Measurements from ENCODE around the gene RSPH9. TPM values are rescaled to one million over a fixed set of nuclear protein-coding genes. Genes with fewer than 3 reads are reported as not detected.
A peak's percentile ranks its signal among the peaks of the same experiment; 100 is the strongest.

Gene RSPH9
- total RNA-seq, 1 donor from 2014 or later, result 0.30 TPM

DNA sequence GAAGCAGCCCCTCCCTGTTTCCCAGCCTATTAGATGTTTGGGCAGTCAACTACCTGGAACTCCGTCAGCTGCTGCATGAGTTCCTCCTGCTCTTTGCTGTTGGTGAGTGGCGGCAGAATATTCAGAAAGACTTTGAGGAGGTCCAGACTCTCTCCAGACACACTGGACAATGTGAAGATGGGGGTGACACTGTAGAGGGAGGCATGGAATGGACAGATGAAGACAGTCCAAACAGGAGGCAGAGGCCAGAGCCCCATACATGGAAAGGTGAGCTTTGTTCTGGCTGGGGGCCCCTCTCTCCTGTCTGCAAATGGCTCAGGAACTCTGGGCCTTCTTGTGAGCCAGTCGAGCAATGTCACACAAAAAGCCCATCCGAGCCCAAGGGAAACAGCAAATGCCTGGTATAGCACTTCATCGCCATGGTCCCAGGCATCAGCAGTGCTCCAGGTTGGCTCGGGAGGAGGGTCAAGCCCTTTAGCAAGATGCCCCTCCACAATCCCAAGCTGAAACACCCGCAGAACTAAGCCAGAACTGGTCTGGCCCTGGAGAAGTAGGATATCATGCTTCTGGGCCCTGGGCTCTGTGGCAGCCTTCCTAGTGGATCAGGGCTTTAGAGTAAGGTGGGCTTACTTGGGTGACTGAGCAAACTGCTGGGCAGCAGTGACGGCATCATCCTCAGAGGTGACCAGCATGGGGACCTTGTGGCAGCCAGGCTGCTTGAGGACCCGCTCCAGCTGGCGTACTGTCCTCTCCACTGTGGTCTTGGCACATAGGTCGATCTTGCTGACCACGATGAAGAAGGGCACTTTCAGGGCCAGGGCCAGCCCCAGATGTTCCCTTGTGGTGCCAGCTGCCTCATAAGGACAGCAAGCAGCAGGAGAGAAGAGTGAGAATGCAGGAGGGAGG, 20.7 kb upstream of the RSPH9 start:
- TF ChIP-seq CTCF (IDR thresholded peaks at IDR 0.05; ENCODE audit: insufficient read depth, low read depth, low read length), result no peak
- TF ChIP-seq EZH2 (IDR thresholded peaks at IDR 0.05; ENCODE audit: insufficient read depth, low read length), result no peak
- H3K4me2 ChIP-seq (ENCODE audit: low read length), result no peak overlapping the region
- H3K9me3 ChIP-seq (ENCODE audit: insufficient read depth, low read depth, low read length), result no peaks in the 10 kb centered on the region
- H3K4me3 ChIP-seq (ENCODE audit: insufficient read depth, low read depth, low read length), result no peak overlapping the region
- no peak overlapping the region for H2AFZ ChIP-seq (ENCODE audit: low read depth, low read length)
- H3K27ac ChIP-seq (ENCODE audit: low read depth, low read length), result no peak overlapping the region
- DNase-seq (ENCODE audit: low read depth) (no peak), FAIRE-seq (no peak)
- peaks cover 15% of the 10 kb centered on the region for H4K20me1 ChIP-seq (ENCODE audit: insufficient read depth, low read length)
- Mint-ChIP-seq H3K27me3 (ENCODE audit: low read depth, unreplicated experiment) (no peaks in the 10 kb centered on the region), H3K27ac (ENCODE audit: unreplicated experiment) (peak overlapping the region; percentile 66), H3K36me3 (ENCODE audit: low read depth, unreplicated experiment) (peaks cover 50% of the 10 kb centered on the region), H3K9me3 (ENCODE audit: unreplicated experiment) (no peaks in the 10 kb centered on the region), H3K4me3 (ENCODE audit: unreplicated experiment) (peak overlapping the region; percentile 60), H3K4me1 (ENCODE audit: low read depth, unreplicated experiment) (peaks cover 18% of the 10 kb centered on the region)
- no peak overlapping the region for H3K9ac ChIP-seq (ENCODE audit: low read length)
- H3K36me3 ChIP-seq (ENCODE audit: insufficient read depth, low read length), result peaks cover 59% of the 10 kb centered on the region
- peaks cover 17% of the 10 kb centered on the region for H3K4me1 ChIP-seq (ENCODE audit: insufficient read depth, low read length)
- no peaks in the 10 kb centered on the region for H3K27me3 ChIP-seq (ENCODE audit: insufficient read depth, low read length)
- peaks cover 50% of the 10 kb centered on the region for H3K79me2 ChIP-seq (ENCODE audit: insufficient read depth, low read length)

DNA sequence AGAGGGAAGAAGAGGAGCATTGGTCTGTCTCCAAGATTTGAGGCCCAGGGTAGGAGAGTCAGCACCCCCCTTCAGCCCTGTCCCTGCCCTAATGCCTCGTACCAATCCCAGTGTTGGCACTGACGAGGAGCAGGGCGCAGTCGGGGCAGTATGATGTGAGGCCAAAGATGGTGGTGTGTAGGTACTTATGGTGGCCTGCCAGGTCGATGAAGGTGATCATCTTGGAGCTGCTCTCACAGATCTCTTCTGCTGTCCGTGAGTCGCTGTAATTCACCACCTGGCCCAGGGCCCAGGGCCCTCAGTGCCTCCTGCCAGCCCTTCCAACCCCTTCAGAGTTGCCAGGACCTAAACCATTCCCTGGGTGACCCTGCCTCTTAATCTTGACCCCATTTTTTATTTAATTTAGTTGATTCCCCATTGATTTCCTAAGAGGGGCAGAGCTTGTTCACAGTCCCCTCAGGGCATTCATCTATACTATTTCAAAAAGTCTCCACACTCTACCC, 20.0 kb upstream of the RSPH9 start:
- Histone ChIP-seq H3K27ac (ENCODE audit: low read depth, low read length) (no peak overlapping the region), H3K4me2 (ENCODE audit: low read length) (no peak overlapping the region), H3K9me3 (ENCODE audit: insufficient read depth, low read depth, low read length) (no peaks in the 10 kb centered on the region), H4K20me1 (ENCODE audit: insufficient read depth, low read length) (peaks cover 15% of the 10 kb centered on the region), H3K4me3 (ENCODE audit: insufficient read depth, low read depth, low read length) (no peak overlapping the region), H3K79me2 (ENCODE audit: insufficient read depth, low read length) (peaks cover 50% of the 10 kb centered on the region), H2AFZ (ENCODE audit: low read depth, low read length) (no peak overlapping the region), H3K4me1 (ENCODE audit: insufficient read depth, low read length) (peaks cover 21% of the 10 kb centered on the region), H3K9ac (ENCODE audit: low read length) (no peak overlapping the region), H3K36me3 (ENCODE audit: insufficient read depth, low read length) (peaks cover 54% of the 10 kb centered on the region), H3K27me3 (ENCODE audit: insufficient read depth, low read length) (no peaks in the 10 kb centered on the region)
- no peak for FAIRE-seq
- DNase-seq (ENCODE audit: low read depth), result no peak
- Mint-ChIP-seq H3K9me3 (ENCODE audit: unreplicated experiment) (no peaks in the 10 kb centered on the region), H3K27me3 (ENCODE audit: low read depth, unreplicated experiment) (no peaks in the 10 kb centered on the region), H3K36me3 (ENCODE audit: low read depth, unreplicated experiment) (peaks cover 50% of the 10 kb centered on the region), H3K4me1 (ENCODE audit: low read depth, unreplicated experiment) (peaks cover 18% of the 10 kb centered on the region), H3K27ac (ENCODE audit: unreplicated experiment) (peak overlapping the region; percentile 66), H3K4me3 (ENCODE audit: unreplicated experiment) (no peak overlapping the region)
- no peak for TF ChIP-seq EZH2 (IDR thresholded peaks at IDR 0.05; ENCODE audit: insufficient read depth, low read length)
- no peak for TF ChIP-seq CTCF (IDR thresholded peaks at IDR 0.05; ENCODE audit: insufficient read depth, low read depth, low read length)
